Endothelial cell of umbilical vein (primary cell): ENCODE measurements around the gene CYB5A. TPM values are rescaled to one million over a fixed set of nuclear protein-coding genes. Genes with fewer than 3 reads are reported as not detected.

Experiments
- BruUV-seq: library from RNA; stranded (reverse); fragments of 400-500 nt; replicated peaks from 2 replicates; lab custom pipeline; 2021; lab: Mats Ljungman, UMichigan
- CTCF ChIA-PET: fragments of 300-600, 350-600 bp; sonication (Branson Sonifier 250); formaldehyde crosslinking; loops from one replicate; lab custom pipeline; 2021; ENCODE audit warnings: antibody characterized with exemption, inconsistent platforms; lab: Charles Lee
- POLR2A ChIA-PET: fragments of 300-600, 350-600 bp; sonication (Branson Sonifier 250); formaldehyde crosslinking; loops from one replicate; lab custom pipeline; 2021; ENCODE audit warnings: antibody characterized with exemption, inconsistent platforms; lab: Charles Lee
- DNase-seq: peaks from one replicate; pipeline ENCODE4 v3.0.0-alpha.2; 2011; ENCODE audit warnings: low read depth, low spot score
- FAIRE-seq: peaks from 2 replicates; lab custom pipeline; 2011; peaks lifted over from hg19 to GRCh38; lab: Jason Lieb, UNC
- H2AFZ ChIP-seq: 2 replicates; pipeline ENCODE4 v1.6.0; 2012; ENCODE audit warnings: low read depth, low read length, control low read depth, inconsistent platforms
- H3K27ac ChIP-seq: 2 replicates; pipeline ENCODE4 v1.5.1; 2011; ENCODE audit warnings: low read depth, mild to moderate bottlenecking, control low read depth, low read length, moderate library complexity; ENCODE audit not compliant: insufficient read depth
- H3K27me3 ChIP-seq, 2 experiments: 2 replicates each; pipeline versions ENCODE4 v1.6.0 to v1.6.1; 2011; ENCODE audit warnings: low read length in 2 of 2, mixed read lengths in 1 of 2; ENCODE audit not compliant: control insufficient read depth in 2 of 2, insufficient read depth in 2 of 2
- H3K36me3 ChIP-seq, 2 experiments: 2 replicates in 1 of 2; 3 replicates in 1 of 2; pipeline ENCODE4 v1.5.1; 2011; ENCODE audit warnings: low read length in 2 of 2, mild to moderate bottlenecking in 1 of 2, moderate library complexity in 1 of 2; ENCODE audit not compliant: control insufficient read depth in 2 of 2, insufficient read depth in 2 of 2; ENCODE audit errors: extremely low read depth in 1 of 2
- H3K4me1 ChIP-seq: 3 replicates; pipeline ENCODE4 v1.5.1; 2011; ENCODE audit warnings: mild to moderate bottlenecking, low read length; ENCODE audit not compliant: control insufficient read depth, insufficient read depth; ENCODE audit errors: extremely low read depth
- H3K4me2 ChIP-seq: 2 replicates; pipeline ENCODE4 v1.6.1; 2011; ENCODE audit warnings: low read length, control low read depth, mixed read lengths; ENCODE audit not compliant: insufficient read depth
- H3K4me3 ChIP-seq, 3 experiments: fragments of 200-600 bp in 1 of 3; sonication (generic), shearing (Covaris generic) in 1 of 3; replicated peaks in 1 of 3; 2 replicates each; pipeline ENCODE4 v1.5.1; 2011 to 2016; ENCODE audit warnings: control low read depth in 3 of 3, low read length in 3 of 3, mild to moderate bottlenecking in 2 of 3, inconsistent platforms in 1 of 3, low read depth in 1 of 3, moderate library complexity in 1 of 3; ENCODE audit not compliant: insufficient read depth in 1 of 3
- H3K79me2 ChIP-seq: 2 replicates; pipeline ENCODE4 v1.6.0; 2012; ENCODE audit warnings: low read length, inconsistent platforms; ENCODE audit not compliant: control insufficient read depth, insufficient read depth
- H3K9ac ChIP-seq: replicated peaks from 2 replicates; pipeline ENCODE3; 2011; ENCODE audit warnings: low read length, control low read depth; ENCODE audit not compliant: insufficient read depth; ENCODE audit errors: extremely low read depth
- H3K9me1 ChIP-seq: replicated peaks from 3 replicates; pipeline ENCODE4 v1.6.0; 2011; ENCODE audit warnings: mild to moderate bottlenecking, low read length; ENCODE audit not compliant: control insufficient read depth, insufficient read depth; ENCODE audit errors: extremely low read depth
- H3K9me3 ChIP-seq: replicated peaks from 2 replicates; pipeline ENCODE4 v1.5.1; 2012; ENCODE audit warnings: low read length, inconsistent platforms; ENCODE audit not compliant: control insufficient read depth, insufficient read depth
- H4K20me1 ChIP-seq: replicated peaks from 2 replicates; pipeline ENCODE3; 2011; ENCODE audit warnings: mild to moderate bottlenecking, low read length; ENCODE audit not compliant: control insufficient read depth, insufficient read depth; ENCODE audit errors: extremely low read depth
- EZH2 ChIP-seq: IDR thresholded peaks from 2 replicates; pipeline ENCODE4 v1.6.1; 2012; ENCODE audit warnings: borderline replicate concordance, low read depth, mild to moderate bottlenecking, moderate library complexity, low read length, inconsistent platforms; ENCODE audit not compliant: severe bottlenecking
- FOS ChIP-seq: IDR thresholded peaks from 2 replicates; pipeline ENCODE4 v1.6.1; 2011; ENCODE audit warnings: mild to moderate bottlenecking, low read length, moderate library complexity, borderline replicate concordance; ENCODE audit not compliant: insufficient read depth
- GATA2 ChIP-seq: IDR thresholded peaks from 2 replicates; pipeline ENCODE4 v1.7.0; 2011; ENCODE audit warnings: low read depth, mild to moderate bottlenecking, moderate library complexity, mixed read lengths, low read length; ENCODE audit not compliant: insufficient read length, insufficient read depth
- JUN ChIP-seq: IDR thresholded peaks from 2 replicates; pipeline ENCODE4 v1.6.1; 2011; ENCODE audit warnings: borderline replicate concordance, low read depth; ENCODE audit not compliant: insufficient read length, insufficient read depth
- MYC ChIP-seq: IDR thresholded peaks from one replicate; pipeline ENCODE4 v1.6.1; 2011; ENCODE audit warnings: mild to moderate bottlenecking, low read depth, low read length
- POLR2A ChIP-seq: IDR thresholded peaks from 2 replicates; pipeline ENCODE4 v1.6.1; 2012; ENCODE audit warnings: low read depth, mild to moderate bottlenecking, control low read depth, low read length
- POLR2AphosphoS5 ChIP-seq: IDR thresholded peaks from 2 replicates; pipeline ENCODE4 v1.6.1; 2012; ENCODE audit warnings: low read depth, mild to moderate bottlenecking, control low read depth, low read length, moderate library complexity; ENCODE audit not compliant: insufficient read depth
- dilution Hi-C: fragments of 300-500 bp; cut with MboI; formaldehyde crosslinking; loops from one replicate; pipeline ENCODE4 v1.15.0; 2019; ENCODE audit warnings: low sequenced_read_pairs; ENCODE audit not compliant: extremely low pct_ligation_motif_present
- intact Hi-C: fragments of 100-400 bp; cut with micrococcal nuclease; formaldehyde crosslinking; loops from one replicate; pipeline ENCODE4 v1.10.0; 2022
- polyA plus RNA-seq, 4 experiments: library from polyadenylated mRNA; depleted of rRNA in 3 of 4; stranded (reverse) in 3 of 4; unstranded in 1 of 4; fragments of >200 nt; gene quantifications; 2 replicates each; pipeline versions ENCODE4 v1.2.1 to v1.2.3, GENCODE V29; 2011 to 2012; ENCODE audit warnings: missing spikeins in 1 of 4
- total RNA-seq: library from RNA; stranded (reverse); gene quantifications from 2 replicates; pipeline ENCODE4 v1.2.3, GENCODE V29; 2021
- TF ChIP-seq, protein P1 (sequence below), 2 donors: IDR thresholded peaks; 1 replicate in 1 of 2; 2 replicates in 1 of 2; pipeline ENCODE4 v1.5.1; 2011; ENCODE audit warnings: low read length in 2 of 2, mild to moderate bottlenecking in 2 of 2, moderate library complexity in 2 of 2, control low read depth in 1 of 2, inconsistent platforms in 1 of 2, low read depth in 1 of 2; ENCODE audit not compliant: insufficient read depth in 1 of 2; ENCODE audit errors: extremely low read depth in 1 of 2
- TF ChIP-seq, protein P2 (sequence below): IDR thresholded peaks from 2 replicates; pipeline ENCODE4 v1.6.1; 2011; ENCODE audit not compliant: insufficient read depth, insufficient read length

Gene CYB5A
- total and polyA plus RNA-seq, 2 donors (not counting 3 experiments of a cell fraction or from before 2014, with no cell fraction given), result 24.9 to 74.0 TPM

DNA sequence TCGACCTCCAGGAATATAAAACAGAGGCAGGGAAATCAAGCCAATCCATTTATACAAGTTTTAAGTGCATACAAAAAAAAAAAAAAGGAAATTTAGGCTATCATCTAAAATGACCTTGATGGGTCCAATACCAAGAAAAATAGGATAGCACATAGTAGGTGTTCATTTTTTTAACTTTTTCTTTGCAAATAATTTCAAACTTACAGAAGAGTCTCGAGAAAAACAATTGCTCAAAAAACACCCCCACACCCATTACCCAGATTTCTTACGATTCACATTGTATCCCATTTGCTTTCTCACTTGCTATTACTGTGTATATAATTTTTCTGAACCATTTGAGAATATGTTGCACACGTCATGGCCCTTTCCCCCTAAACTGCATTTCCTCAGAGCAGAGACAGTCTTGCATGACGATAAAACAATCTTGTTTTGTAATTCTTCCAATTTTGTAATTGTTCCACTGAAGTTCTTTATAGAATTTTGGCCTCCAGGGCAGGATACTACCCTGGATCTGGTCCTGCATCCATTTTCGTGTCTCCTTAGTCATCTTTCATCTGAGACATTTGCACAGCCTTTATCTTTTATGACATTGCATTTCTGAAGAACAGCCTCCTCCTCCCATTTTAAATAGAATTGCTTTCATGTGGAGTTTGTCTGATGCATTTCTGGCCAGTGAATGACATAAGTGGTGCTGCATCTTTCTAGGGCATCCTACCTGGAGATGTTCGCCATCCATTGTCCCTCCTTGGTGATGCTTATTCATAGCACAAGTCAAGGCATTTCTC lies 68.9 kb downstream of the CYB5A start:
- FAIRE-seq (no peak), DNase-seq (no peak)
- no peaks in the 10 kb centered on the region for H3K9me1 ChIP-seq
- ChIA-PET CTCF (no interaction called here), POLR2A (no interaction called here)
- H3K4me1 ChIP-seq, result no peaks in the 10 kb centered on the region
- dilution Hi-C loops (no loop called here), intact Hi-C loops (no loop called here)
- H3K9ac ChIP-seq, result no peak overlapping the region
- H3K9me3 ChIP-seq, result no peaks in the 10 kb centered on the region
- no peak overlapping the region for H3K4me2 ChIP-seq
- H3K27me3 ChIP-seq, result no peaks in the 10 kb centered on the region
- no peaks in the 10 kb centered on the region for H3K79me2 ChIP-seq
- TF ChIP-seq POLR2AphosphoS5, result no peak
- TF ChIP-seq MYC, result no peak
- TF ChIP-seq, protein P1, sequence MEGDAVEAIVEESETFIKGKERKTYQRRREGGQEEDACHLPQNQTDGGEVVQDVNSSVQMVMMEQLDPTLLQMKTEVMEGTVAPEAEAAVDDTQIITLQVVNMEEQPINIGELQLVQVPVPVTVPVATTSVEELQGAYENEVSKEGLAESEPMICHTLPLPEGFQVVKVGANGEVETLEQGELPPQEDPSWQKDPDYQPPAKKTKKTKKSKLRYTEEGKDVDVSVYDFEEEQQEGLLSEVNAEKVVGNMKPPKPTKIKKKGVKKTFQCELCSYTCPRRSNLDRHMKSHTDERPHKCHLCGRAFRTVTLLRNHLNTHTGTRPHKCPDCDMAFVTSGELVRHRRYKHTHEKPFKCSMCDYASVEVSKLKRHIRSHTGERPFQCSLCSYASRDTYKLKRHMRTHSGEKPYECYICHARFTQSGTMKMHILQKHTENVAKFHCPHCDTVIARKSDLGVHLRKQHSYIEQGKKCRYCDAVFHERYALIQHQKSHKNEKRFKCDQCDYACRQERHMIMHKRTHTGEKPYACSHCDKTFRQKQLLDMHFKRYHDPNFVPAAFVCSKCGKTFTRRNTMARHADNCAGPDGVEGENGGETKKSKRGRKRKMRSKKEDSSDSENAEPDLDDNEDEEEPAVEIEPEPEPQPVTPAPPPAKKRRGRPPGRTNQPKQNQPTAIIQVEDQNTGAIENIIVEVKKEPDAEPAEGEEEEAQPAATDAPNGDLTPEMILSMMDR (IDR thresholded peaks at IDR 0.05; ENCODE audit: extremely low read depth in 1 of 2, insufficient read depth in 1 of 2, low read depth in 1 of 2, low read length in 2 of 2), result no peak
- TF ChIP-seq GATA2, result no peak
- no peak for TF ChIP-seq FOS
- TF ChIP-seq JUN, result no peak
- no peak for TF ChIP-seq POLR2A
- TF ChIP-seq EZH2, result no peak
- TF ChIP-seq, protein P2, sequence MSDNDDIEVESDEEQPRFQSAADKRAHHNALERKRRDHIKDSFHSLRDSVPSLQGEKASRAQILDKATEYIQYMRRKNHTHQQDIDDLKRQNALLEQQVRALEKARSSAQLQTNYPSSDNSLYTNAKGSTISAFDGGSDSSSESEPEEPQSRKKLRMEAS, result no peak
- BruUV-seq, result no TSS peak
- H3K4me3 ChIP-seq, result no peak overlapping the region
- H3K36me3 ChIP-seq, result no peaks in the 10 kb centered on the region
- no peaks in the 10 kb centered on the region for H4K20me1 ChIP-seq
- H3K27ac ChIP-seq, result no peak overlapping the region
- H2AFZ ChIP-seq, result no peak overlapping the region
